Astrocyte (in vitro differentiated cells and primary cell): Measurements from ENCODE around the gene TCEAL7. TPM values are rescaled to one million over a fixed set of nuclear protein-coding genes. Genes with fewer than 3 reads are reported as not detected.
A peak's percentile ranks its signal among the peaks of the same experiment; 100 is the strongest.

Source experiments
- DNase-seq: peaks from one replicate; pipeline ENCODE4 v3.0.0-alpha.2; 2010; ENCODE audit warnings: low read depth
- FAIRE-seq: peaks from 2 replicates; lab custom pipeline; 2011; peaks lifted over from hg19 to GRCh38; lab: Jason Lieb, UNC
- H2AFZ ChIP-seq: 2 replicates; pipeline ENCODE4 v1.6.0; 2012; ENCODE audit warnings: low read depth, low read length, inconsistent platforms
- H3K27ac ChIP-seq: 2 replicates; pipeline ENCODE4 v1.5.1; 2011; ENCODE audit warnings: low read depth, low read length, inconsistent platforms
- H3K27me3 ChIP-seq: 2 replicates; pipeline ENCODE4 v1.6.0; 2011; ENCODE audit warnings: low read length, inconsistent platforms; ENCODE audit not compliant: insufficient read depth
- H3K36me3 ChIP-seq: 2 replicates; pipeline ENCODE4 v1.5.1; 2011; ENCODE audit warnings: low read length, inconsistent platforms; ENCODE audit not compliant: insufficient read depth
- H3K4me1 ChIP-seq: 2 replicates; pipeline ENCODE4 v1.5.1; 2011; ENCODE audit warnings: low read length, inconsistent platforms; ENCODE audit not compliant: insufficient read depth
- H3K4me2 ChIP-seq: 2 replicates; pipeline ENCODE4 v1.6.0; 2012; ENCODE audit warnings: low read length, inconsistent platforms
- H3K4me3 ChIP-seq: 2 replicates; pipeline ENCODE4 v1.5.1; 2011; ENCODE audit warnings: low read depth, mild to moderate bottlenecking, low read length, inconsistent platforms; ENCODE audit not compliant: insufficient read depth
- H3K79me2 ChIP-seq: 2 replicates; pipeline ENCODE4 v1.6.0; 2012; ENCODE audit warnings: mild to moderate bottlenecking, low read length, inconsistent platforms; ENCODE audit not compliant: insufficient read depth
- H3K9ac ChIP-seq: 2 replicates; pipeline ENCODE4 v1.6.0; 2012; ENCODE audit warnings: mild to moderate bottlenecking, low read length, inconsistent platforms
- H3K9me3 ChIP-seq: 2 replicates; pipeline ENCODE4 v1.5.1; 2012; ENCODE audit warnings: low read depth, mild to moderate bottlenecking, low read length, inconsistent platforms; ENCODE audit not compliant: insufficient read depth
- H4K20me1 ChIP-seq: 2 replicates; pipeline ENCODE4 v1.6.0; 2012; ENCODE audit warnings: low read length, inconsistent platforms; ENCODE audit not compliant: insufficient read depth
- H3K27ac Mint-ChIP-seq: one replicate; pipeline ENCODE4 v1.8.0; 2021; ENCODE audit warnings: mild to moderate bottlenecking, mixed read lengths; ENCODE audit not compliant: unreplicated experiment
- H3K27me3 Mint-ChIP-seq: one replicate; pipeline ENCODE4 v1.8.0; 2021; ENCODE audit warnings: low read depth, mixed read lengths; ENCODE audit not compliant: unreplicated experiment
- H3K36me3 Mint-ChIP-seq: one replicate; pipeline ENCODE4 v1.8.0; 2021; ENCODE audit warnings: low read depth, mixed read lengths; ENCODE audit not compliant: unreplicated experiment
- H3K4me1 Mint-ChIP-seq: one replicate; pipeline ENCODE4 v1.8.0; 2021; ENCODE audit warnings: low read depth, mixed read lengths; ENCODE audit not compliant: unreplicated experiment
- H3K4me3 Mint-ChIP-seq: one replicate; pipeline ENCODE4 v1.8.0; 2021; ENCODE audit warnings: mild to moderate bottlenecking, moderate library complexity, mixed read lengths; ENCODE audit not compliant: unreplicated experiment
- H3K9me3 Mint-ChIP-seq: one replicate; pipeline ENCODE4 v1.8.0; 2021; ENCODE audit warnings: mild to moderate bottlenecking, mixed read lengths; ENCODE audit not compliant: unreplicated experiment
- CTCF ChIP-seq: IDR thresholded peaks from 2 replicates; pipeline ENCODE4 v1.5.1; 2011; ENCODE audit warnings: low read depth, mild to moderate bottlenecking, inconsistent platforms, low read length, moderate library complexity; ENCODE audit not compliant: insufficient read depth
- EZH2 ChIP-seq: IDR thresholded peaks from 2 replicates; pipeline ENCODE4 v1.6.1; 2012; ENCODE audit warnings: mild to moderate bottlenecking, low read length, inconsistent platforms; ENCODE audit not compliant: insufficient read depth
- total RNA-seq: library from RNA; stranded (reverse); gene quantifications from 2 replicates; pipeline ENCODE4 v1.2.1, GENCODE V29; 2021

TCEAL7 gene
- total RNA-seq, 1 donor from 2014 or later: 9.4 TPM

GRCh38 chrX:103360092-103360491, 30.1 kb downstream of the TCEAL7 start:
- no peak overlapping the region for H3K4me3 ChIP-seq
- no peaks in the 10 kb centered on the region for H3K9me3 Mint-ChIP-seq
- peaks cover 11% of the 10 kb centered on the region for H4K20me1 ChIP-seq
- peak overlapping the region; percentile 27 for H3K4me3 Mint-ChIP-seq
- FAIRE-seq (no peak), DNase-seq (no peak)
- no peak overlapping the region for H3K9ac ChIP-seq
- peaks cover 22% of the 10 kb centered on the region for H3K79me2 ChIP-seq
- H3K27ac ChIP-seq: no peak overlapping the region
- H3K27me3 Mint-ChIP-seq: no peaks in the 10 kb centered on the region
- H3K4me1 Mint-ChIP-seq: peaks cover 17% of the 10 kb centered on the region
- no peaks in the 10 kb centered on the region for H3K27me3 ChIP-seq
- no peak overlapping the region for H3K4me2 ChIP-seq
- H2AFZ ChIP-seq: no peak overlapping the region
- no peak for TF ChIP-seq CTCF
- TF ChIP-seq EZH2: no peak
- peaks cover 5% of the 10 kb centered on the region for H3K4me1 ChIP-seq
- no peaks in the 10 kb centered on the region for H3K9me3 ChIP-seq
- no peak overlapping the region for H3K27ac Mint-ChIP-seq
- no peaks in the 10 kb centered on the region for H3K36me3 ChIP-seq
- peaks cover 2% of the 10 kb centered on the region for H3K36me3 Mint-ChIP-seq

- TF ChIP-seq EZH2: no peak
Measured at GRCh38 chrX:103360916-103361315, 30.9 kb downstream of the TCEAL7 start.

GRCh38 chrX:103361798-103362197, 31.8 kb downstream of the TCEAL7 start:
- peaks cover 13% of the 10 kb centered on the region for H3K79me2 ChIP-seq
- no peak for DNase-seq
- no peak for FAIRE-seq
- H3K4me2 ChIP-seq: no peak overlapping the region
- Mint-ChIP-seq H3K27me3 (no peaks in the 10 kb centered on the region), H3K27ac (no peak overlapping the region), H3K9me3 (no peaks in the 10 kb centered on the region), H3K36me3 (peaks cover 2% of the 10 kb centered on the region), H3K4me1 (peaks cover 17% of the 10 kb centered on the region), H3K4me3 (no peak overlapping the region)
- H2AFZ ChIP-seq: no peak overlapping the region
- no peak overlapping the region for H3K4me3 ChIP-seq
- H3K27me3 ChIP-seq: no peaks in the 10 kb centered on the region
- H3K9me3 ChIP-seq: no peaks in the 10 kb centered on the region
- H3K36me3 ChIP-seq: no peaks in the 10 kb centered on the region
- TF ChIP-seq CTCF: no peak
- TF ChIP-seq EZH2: no peak
- peaks cover 5% of the 10 kb centered on the region for H3K4me1 ChIP-seq
- peaks cover 11% of the 10 kb centered on the region for H4K20me1 ChIP-seq
- no peak overlapping the region for H3K27ac ChIP-seq
- no peak overlapping the region for H3K9ac ChIP-seq

More at GRCh38 chrX:103360916-103361315, 30.9 kb downstream of the TCEAL7 start:
- Histone ChIP-seq H3K9ac (no peak overlapping the region), H3K4me1 (peaks cover 5% of the 10 kb centered on the region), H3K9me3 (no peaks in the 10 kb centered on the region), H3K27me3 (no peaks in the 10 kb centered on the region), H2AFZ (no peak overlapping the region), H4K20me1 (peaks cover 11% of the 10 kb centered on the region), H3K27ac (no peak overlapping the region), H3K4me3 (no peak overlapping the region), H3K79me2 (peaks cover 22% of the 10 kb centered on the region), H3K36me3 (no peaks in the 10 kb centered on the region), H3K4me2 (no peak overlapping the region)
- Mint-ChIP-seq H3K9me3 (no peaks in the 10 kb centered on the region), H3K27me3 (no peaks in the 10 kb centered on the region), H3K27ac (no peak overlapping the region), H3K4me3 (no peak overlapping the region), H3K36me3 (peaks cover 2% of the 10 kb centered on the region), H3K4me1 (peaks cover 17% of the 10 kb centered on the region)
- no peak for DNase-seq
- no peak for FAIRE-seq
